GM12878 (cell line): ENCODE results near the gene MBNL1. TPM values are rescaled to one million over a fixed set of nuclear protein-coding genes. Genes with fewer than 3 reads are reported as not detected.

Experiments
- ATAC-seq: fragments of 200-7000 bp; cut with Tn5 transposase; 3 replicates; pipeline ENCODE4 v1.9.1; 2020; ENCODE audit warnings: mild to moderate bottlenecking, moderate library complexity
- BruUV-seq: library from RNA; stranded (reverse); fragments of 400-500 nt; replicated peaks from 2 replicates; lab custom pipeline; 2021; lab: Mats Ljungman, UMichigan
- CTCF ChIA-PET: fragments of 300-600 bp; sonication (Branson Sonifier 250); formaldehyde crosslinking; extraction: SDS; loops from one replicate; lab custom pipeline; 2021; ENCODE audit warnings: inconsistent platforms; lab: Yijun Ruan, JAX
- POLR2A ChIA-PET: fragments of 350-600 bp; formaldehyde crosslinking; extraction: SDS; loops from one replicate; lab custom pipeline; 2021; ENCODE audit warnings: inconsistent platforms; lab: Charles Lee
- RAD21 ChIA-PET: fragments of 300-600 bp; sonication (Branson Sonifier 250); formaldehyde crosslinking; loops from one replicate; lab custom pipeline; 2023; ENCODE audit warnings: antibody characterized with exemption; ENCODE audit not compliant: unreplicated experiment; lab: Charles Lee
- SMC1A ChIA-PET: fragments of 300-600 bp; sonication (Branson Sonifier 250); formaldehyde crosslinking; loops from one replicate; lab custom pipeline; 2023; ENCODE audit not compliant: unreplicated experiment, uncharacterized antibody; lab: Charles Lee
- DNase-seq: peaks from one replicate; pipeline ENCODE4 v3.0.0-alpha.2; 2011; ENCODE audit warnings: low read depth, low spot score
- FAIRE-seq: peaks from 3 replicates; lab custom pipeline; 2011; peaks lifted over from hg19 to GRCh38; lab: Jason Lieb, UNC
- H2AFZ ChIP-seq: 2 replicates; pipeline ENCODE4 v1.6.0; 2011; ENCODE audit warnings: low read depth, low read length, control low read depth; ENCODE audit not compliant: control insufficient read depth
- H3K27ac ChIP-seq: 2 replicates; pipeline ENCODE4 v1.5.1; 2011; ENCODE audit warnings: control low read depth; ENCODE audit not compliant: control insufficient read depth, insufficient read depth
- H3K27me3 ChIP-seq, 2 experiments: replicated peaks in 1 of 2; 2 replicates each; pipeline versions ENCODE4 v1.6.0 to v1.6.1; 2011; ENCODE audit warnings: low read length in 1 of 2; ENCODE audit not compliant: control insufficient read depth in 2 of 2, insufficient read depth in 2 of 2
- H3K36me3 ChIP-seq, 2 experiments: 2 replicates each; pipeline ENCODE4 v1.5.1; 2011; ENCODE audit warnings: low read length in 1 of 2; ENCODE audit not compliant: control insufficient read depth in 2 of 2, insufficient read depth in 2 of 2
- H3K4me1 ChIP-seq: 2 replicates; pipeline ENCODE4 v1.6.1; 2011; ENCODE audit warnings: mild to moderate bottlenecking, low read length, moderate library complexity, mixed read lengths; ENCODE audit not compliant: control insufficient read depth, insufficient read depth
- H3K4me2 ChIP-seq: 2 replicates; pipeline ENCODE4 v1.6.0; 2011; ENCODE audit warnings: control low read depth; ENCODE audit not compliant: control insufficient read depth, insufficient read depth
- H3K4me3 ChIP-seq: fragments of 200-600 bp; sonication (generic); 2 replicates; pipeline ENCODE4 v1.5.1; 2016
- H3K79me2 ChIP-seq: 2 replicates; pipeline ENCODE4 v1.6.0; 2011; ENCODE audit warnings: low read length; ENCODE audit not compliant: control insufficient read depth, insufficient read depth
- H3K9ac ChIP-seq: 2 replicates; pipeline ENCODE4 v1.8.0; 2011; ENCODE audit warnings: low read length, control low read depth, mixed read lengths; ENCODE audit not compliant: control insufficient read depth, insufficient read depth
- H3K9me3 ChIP-seq: replicated peaks from 3 replicates; pipeline ENCODE4 v1.5.1; 2011; ENCODE audit warnings: mild to moderate bottlenecking, low read length; ENCODE audit not compliant: control insufficient read depth, insufficient read depth
- H4K20me1 ChIP-seq: 2 replicates; pipeline ENCODE4 v1.6.0; 2011; ENCODE audit not compliant: control insufficient read depth, insufficient read depth
- IRF4 ChIP-seq: IDR thresholded peaks from 2 replicates; pipeline ENCODE4 v1.6.1; 2011; ENCODE audit warnings: low read depth, low read length
- PAX5 ChIP-seq: IDR thresholded peaks from 2 replicates; pipeline ENCODE4 v1.6.1; 2011; ENCODE audit warnings: low read depth, low read length, borderline replicate concordance
- WGBS: methylation state at CpG from one replicate; pipeline ENCODE4 v1.1.6; 2016; ENCODE audit warnings: low lambda C conversion rate; ENCODE audit not compliant: insufficient replicate concordance, insufficient coverage; ENCODE audit errors: missing lambda C conversion rate; 5-methylcytosine and 5-hydroxymethylcytosine counted together
- in situ Hi-C: fragments of 300-500 bp; cut with MboI; formaldehyde crosslinking; loops from 9 replicates; pipeline ENCODE4 v1.14.3; 2018; ENCODE audit warnings: mixed read lengths
- intact Hi-C: fragments of 100-400 bp; cut with micrococcal nuclease; formaldehyde crosslinking; loops from one replicate; pipeline ENCODE4 v1.14.2; 2022; ENCODE audit not compliant: unreplicated experiment
- polyA plus RNA-seq, 11 experiments: library from polyadenylated mRNA; depleted of rRNA in 4 of 11; unstranded in 6 of 11; stranded (reverse) in 5 of 11; fragments of >200 nt; fragmentation: Nextera tagmentation in 4 of 11; fragmentation: Illumina TruSeq in 1 of 11; extraction: Ambion mirVana in 4 of 11; extraction: Trizol in 1 of 11; gene quantifications; 1 replicate in 1 of 11; 2 replicates in 10 of 11; pipeline versions ENCODE4 v1.2.1 to v1.2.3, GENCODE V29; 2011 to 2016; ENCODE audit warnings: inconsistent platforms in 2 of 11, missing spikeins in 2 of 11, low read depth in 1 of 11
- total RNA-seq, 4 experiments: library from RNA; depleted of rRNA in 3 of 4; stranded (reverse); fragments of >200 nt in 3 of 4; fragmentation: Illumina TruSeq in 1 of 4; extraction: Trizol in 1 of 4; gene quantifications; 2 replicates each; pipeline versions ENCODE4 v1.2.1 to v1.2.3, GENCODE V29; 2013 to 2021
- TF ChIP-seq, protein P1 (sequence below): fragments of 450-650 bp; conservative IDR thresholded peaks from 2 replicates; pipeline ENCODE4 v1.6.1; 2017; ENCODE audit warnings: mild to moderate bottlenecking, moderate library complexity

MBNL1 gene
- total and polyA plus RNA-seq, 10 of the 15 experiments (the other 5 are each of a cell fraction or from before 2014, with no cell fraction given) = 59.6 to 337 (median 143) TPM

DNA sequence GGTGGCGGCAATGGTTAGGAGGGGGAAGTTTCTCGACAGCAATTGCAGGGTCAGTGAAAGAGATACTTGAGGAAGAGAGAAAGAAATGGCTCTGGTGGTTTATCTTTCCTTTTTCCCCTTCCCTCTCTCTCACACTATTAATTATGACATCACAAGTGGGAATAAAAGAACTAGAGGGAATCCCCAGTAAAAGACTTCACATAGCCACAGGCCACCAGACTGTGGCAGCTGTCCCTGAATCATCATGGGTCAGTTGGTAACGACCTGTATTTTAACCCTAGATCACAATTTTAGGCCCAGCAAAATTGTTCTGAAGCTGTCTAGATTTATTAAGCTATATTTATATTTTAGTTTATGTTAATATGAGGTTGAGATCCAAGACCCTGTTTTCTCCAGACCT is 40.3 kb downstream of the MBNL1 start:
- Histone ChIP-seq H3K4me3 (no peak overlapping the region), H2AFZ (no peak overlapping the region), H3K9me3 (peaks cover 2% of the 10 kb centered on the region; the same call in 2 of the 3 replicates), H3K4me2 (no peak overlapping the region), H4K20me1 (no peaks in the 10 kb centered on the region), H3K27ac (no peak overlapping the region), H3K4me1 (no peaks in the 10 kb centered on the region), H3K27me3 (no peaks in the 10 kb centered on the region), H3K9ac (no peak overlapping the region), H3K36me3 (peaks cover 3 to 11% of the 10 kb centered on the region in 2 experiments; a peak in 3 of 4 replicates), H3K79me2 (peaks cover 75% of the 10 kb centered on the region)
- SMC1A ChIA-PET = interaction anchor here (1.1 to 7.1 kb wide), 16 partner anchors 10 to 125 kb away, joined by 3 to 72 read pairs (median 4); no protein-coding TSS in a partner anchor
- no peak for FAIRE-seq
- no TSS peak for BruUV-seq
- WGBS = 67% methylated on average over 3 of the region's 3 CpGs
- POLR2A ChIA-PET = interaction anchor here (1.0 kb wide), 1 partner anchor 55 kb away, joined by 3 read pairs; no protein-coding TSS in a partner anchor
- intact Hi-C loops = no loop called here
- RAD21 ChIA-PET = interaction anchor here (0.9 to 1.8 kb wide), 8 partner anchors 9 to 135 kb away, joined by 3 to 5 read pairs (median 4); no protein-coding TSS in a partner anchor
- CTCF ChIA-PET = interaction anchor here (0.6 to 2.7 kb wide), 7 partner anchors 9 to 126 kb away, joined by 3 to 11 read pairs (median 4); no protein-coding TSS in a partner anchor
- TF ChIP-seq PAX5 (no peak), IRF4 (no peak)
- TF ChIP-seq, protein P1, sequence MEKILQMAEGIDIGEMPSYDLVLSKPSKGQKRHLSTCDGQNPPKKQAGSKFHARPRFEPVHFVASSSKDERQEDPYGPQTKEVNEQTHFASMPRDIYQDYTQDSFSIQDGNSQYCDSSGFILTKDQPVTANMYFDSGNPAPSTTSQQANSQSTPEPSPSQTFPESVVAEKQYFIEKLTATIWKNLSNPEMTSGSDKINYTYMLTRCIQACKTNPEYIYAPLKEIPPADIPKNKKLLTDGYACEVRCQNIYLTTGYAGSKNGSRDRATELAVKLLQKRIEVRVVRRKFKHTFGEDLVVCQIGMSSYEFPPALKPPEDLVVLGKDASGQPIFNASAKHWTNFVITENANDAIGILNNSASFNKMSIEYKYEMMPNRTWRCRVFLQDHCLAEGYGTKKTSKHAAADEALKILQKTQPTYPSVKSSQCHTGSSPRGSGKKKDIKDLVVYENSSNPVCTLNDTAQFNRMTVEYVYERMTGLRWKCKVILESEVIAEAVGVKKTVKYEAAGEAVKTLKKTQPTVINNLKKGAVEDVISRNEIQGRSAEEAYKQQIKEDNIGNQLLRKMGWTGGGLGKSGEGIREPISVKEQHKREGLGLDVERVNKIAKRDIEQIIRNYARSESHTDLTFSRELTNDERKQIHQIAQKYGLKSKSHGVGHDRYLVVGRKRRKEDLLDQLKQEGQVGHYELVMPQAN = no peak
- DNase-seq = no peak
- ATAC-seq = 0 out of 3 replicates have a peak, but pooled peaks have one; percentile 10
- in situ Hi-C loops = no loop called here
